ENCODE results near the gene DLGAP4. TPM values are rescaled to one million over a fixed set of nuclear protein-coding genes. Genes with fewer than 3 reads are reported as not detected.
A peak's percentile ranks its signal among the peaks of the same experiment; 100 is the strongest.

Gene DLGAP4
- total and polyA plus RNA-seq, 10 of the 15 experiments (the other 5 are each of a cell fraction or from before 2014, with no cell fraction given): 0.42 to 43.3 (median 19.0) TPM

DNA sequence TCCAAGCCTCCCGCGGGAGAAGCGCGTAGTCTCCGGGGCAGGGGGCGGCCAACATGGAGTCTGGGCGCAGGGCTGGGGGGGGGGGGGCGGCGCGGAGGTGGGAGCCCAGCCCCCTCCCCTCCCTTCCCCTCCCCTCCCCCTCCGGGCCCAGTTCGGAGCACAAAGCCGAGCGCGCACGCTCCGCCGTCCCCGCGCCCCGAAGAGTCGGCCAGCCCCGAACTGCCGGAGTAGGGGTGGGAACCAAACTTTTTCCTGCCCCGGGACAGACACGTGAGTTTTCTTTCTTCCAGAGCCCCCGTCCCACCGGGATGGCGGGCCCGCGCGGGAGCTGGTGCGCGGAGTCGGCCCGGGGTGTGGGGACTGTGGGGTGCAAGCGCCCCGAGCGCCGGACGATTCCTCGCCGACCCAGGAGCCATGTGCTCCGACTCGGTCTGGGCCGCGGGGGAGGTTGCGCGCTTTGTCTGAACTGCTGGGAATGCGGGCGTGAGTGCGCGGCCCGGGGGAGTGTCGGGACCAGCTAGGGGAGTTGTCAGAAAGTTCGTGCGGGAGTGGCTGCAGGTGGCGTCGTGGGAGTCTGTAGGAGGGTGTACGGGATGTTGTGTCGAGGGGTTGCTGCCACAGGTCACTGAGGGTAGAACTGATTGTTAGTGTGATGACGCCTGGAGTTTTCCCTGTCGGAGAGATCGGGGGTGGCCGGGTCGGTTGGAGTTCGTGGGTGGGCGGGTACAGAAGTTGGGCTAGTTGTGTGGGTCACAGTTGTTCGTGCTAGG, 268.4 kb downstream of the DLGAP4 start:
- peak overlapping the region; percentile 24 for H2AFZ ChIP-seq (ENCODE audit: control insufficient read depth, low read depth, low read length)
- peak overlapping the region; percentile 94 for H3K4me3 ChIP-seq
- FAIRE-seq (no peak), DNase-seq (ENCODE audit: low read depth, low spot score) (no peak), ATAC-seq (peak; percentile 41)
- under 1% methylated on average over 48 of the region's 69 CpGs for WGBS (ENCODE audit: insufficient coverage, insufficient replicate concordance, low lambda C conversion rate, missing lambda C conversion rate)
- RAD21 ChIA-PET (ENCODE audit: unreplicated experiment): interaction anchor here (1.2 to 9.0 kb wide), 6 partner anchors 11 to 36 kb away, joined by 3 to 93 read pairs (median 8); partner anchors contain the start of gene RAB5IF
- peaks cover 54% of the 10 kb centered on the region for H3K79me2 ChIP-seq (ENCODE audit: control insufficient read depth, insufficient read depth, low read length)
- no peaks in the 10 kb centered on the region for H3K27me3 ChIP-seq (replicated peaks in 1 of 2; ENCODE audit: control insufficient read depth in 2 of 2, insufficient read depth in 2 of 2, low read length in 1 of 2)
- SMC1A ChIA-PET (ENCODE audit: uncharacterized antibody, unreplicated experiment): interaction anchor here (0.6 to 8.2 kb wide), 4 partner anchors 14 to 893 kb away, joined by 3 to 98 read pairs (median 43); partner anchors contain the start of gene RAB5IF
- peaks cover 7 to 10% of the 10 kb centered on the region in 2 experiments; a peak in 3 of 4 replicates for H3K36me3 ChIP-seq (ENCODE audit: control insufficient read depth in 2 of 2, insufficient read depth in 2 of 2, low read length in 1 of 2)
- peak overlapping the region; percentile 97 for H3K9ac ChIP-seq (ENCODE audit: control insufficient read depth, insufficient read depth, low read length)
- CTCF ChIA-PET: interaction anchor here (1.0 to 9.0 kb wide), 6 partner anchors 10 to 293 kb away, joined by 3 to 94 read pairs (median 19); partner anchors contain the start of gene RAB5IF
- H3K27ac ChIP-seq (ENCODE audit: control insufficient read depth, insufficient read depth): peak overlapping the region; percentile 96
- peaks cover 5% of the 10 kb centered on the region for H3K4me1 ChIP-seq (ENCODE audit: control insufficient read depth, insufficient read depth, low read length)
- H3K4me2 ChIP-seq (ENCODE audit: control insufficient read depth, insufficient read depth): peak overlapping the region; percentile 94
- in situ Hi-C loops (cut with MboI) (no loop called here), intact Hi-C loops (cut with micrococcal nuclease; ENCODE audit: unreplicated experiment) (loop anchor here (2.0 to 10.0 kb wide), 2 partner anchors 20 to 110 kb away; no protein-coding TSS in a partner anchor)
- no TSS peak for BruUV-seq (replicated peaks)
- POLR2A ChIA-PET: interaction anchor here (0.6 to 10.1 kb wide), 8 partner anchors 11 to 521 kb away, joined by 3 to 87 read pairs (median 30); partner anchors contain the start of genes RAB5IF and RBL1
- H3K9me3 ChIP-seq (replicated peaks; ENCODE audit: control insufficient read depth, insufficient read depth, low read length): no peaks in the 10 kb centered on the region
- H4K20me1 ChIP-seq (ENCODE audit: control insufficient read depth, insufficient read depth): peaks cover 8% of the 10 kb centered on the region; the same call in 1 of the 2 replicates
- no peak for TF ChIP-seq FOXK2 (IDR thresholded peaks at IDR 0.05)
- TF ChIP-seq MYC (IDR thresholded peaks at IDR 0.05; ENCODE audit: insufficient read depth, insufficient read length, insufficient replicate concordance, low read length, severe bottlenecking): peak; percentile 78
- TF ChIP-seq RBBP5 (conservative IDR thresholded peaks at IDR 0.05): no peak
- TF ChIP-seq MTA3 (IDR thresholded peaks at IDR 0.05; ENCODE audit: borderline replicate concordance, low read length): no peak
- no peak for TF ChIP-seq BCL11A (IDR thresholded peaks at IDR 0.05; ENCODE audit: low read depth, low read length)
- TF ChIP-seq, protein P1, sequence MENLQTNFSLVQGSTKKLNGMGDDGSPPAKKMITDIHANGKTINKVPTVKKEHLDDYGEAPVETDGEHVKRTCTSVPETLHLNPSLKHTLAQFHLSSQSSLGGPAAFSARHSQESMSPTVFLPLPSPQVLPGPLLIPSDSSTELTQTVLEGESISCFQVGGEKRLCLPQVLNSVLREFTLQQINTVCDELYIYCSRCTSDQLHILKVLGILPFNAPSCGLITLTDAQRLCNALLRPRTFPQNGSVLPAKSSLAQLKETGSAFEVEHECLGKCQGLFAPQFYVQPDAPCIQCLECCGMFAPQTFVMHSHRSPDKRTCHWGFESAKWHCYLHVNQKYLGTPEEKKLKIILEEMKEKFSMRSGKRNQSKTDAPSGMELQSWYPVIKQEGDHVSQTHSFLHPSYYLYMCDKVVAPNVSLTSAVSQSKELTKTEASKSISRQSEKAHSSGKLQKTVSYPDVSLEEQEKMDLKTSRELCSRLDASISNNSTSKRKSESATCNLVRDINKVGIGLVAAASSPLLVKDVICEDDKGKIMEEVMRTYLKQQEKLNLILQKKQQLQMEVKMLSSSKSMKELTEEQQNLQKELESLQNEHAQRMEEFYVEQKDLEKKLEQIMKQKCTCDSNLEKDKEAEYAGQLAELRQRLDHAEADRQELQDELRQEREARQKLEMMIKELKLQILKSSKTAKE (IDR thresholded peaks at IDR 0.05; ENCODE audit: low read depth, poor library complexity, severe bottlenecking): no peak
- no peak for TF ChIP-seq GABPA (IDR thresholded peaks at IDR 0.05; ENCODE audit: low read depth)
- TF ChIP-seq ASH2L (IDR thresholded peaks at IDR 0.05; ENCODE audit: borderline replicate concordance, low read depth): no peak
- peak; percentile 9; the same call in 1 of the 2 replicates for TF ChIP-seq TAF1 (IDR thresholded peaks at IDR 0.05; ENCODE audit: borderline replicate concordance, low read depth, low read length)
- TF ChIP-seq, protein P2, sequence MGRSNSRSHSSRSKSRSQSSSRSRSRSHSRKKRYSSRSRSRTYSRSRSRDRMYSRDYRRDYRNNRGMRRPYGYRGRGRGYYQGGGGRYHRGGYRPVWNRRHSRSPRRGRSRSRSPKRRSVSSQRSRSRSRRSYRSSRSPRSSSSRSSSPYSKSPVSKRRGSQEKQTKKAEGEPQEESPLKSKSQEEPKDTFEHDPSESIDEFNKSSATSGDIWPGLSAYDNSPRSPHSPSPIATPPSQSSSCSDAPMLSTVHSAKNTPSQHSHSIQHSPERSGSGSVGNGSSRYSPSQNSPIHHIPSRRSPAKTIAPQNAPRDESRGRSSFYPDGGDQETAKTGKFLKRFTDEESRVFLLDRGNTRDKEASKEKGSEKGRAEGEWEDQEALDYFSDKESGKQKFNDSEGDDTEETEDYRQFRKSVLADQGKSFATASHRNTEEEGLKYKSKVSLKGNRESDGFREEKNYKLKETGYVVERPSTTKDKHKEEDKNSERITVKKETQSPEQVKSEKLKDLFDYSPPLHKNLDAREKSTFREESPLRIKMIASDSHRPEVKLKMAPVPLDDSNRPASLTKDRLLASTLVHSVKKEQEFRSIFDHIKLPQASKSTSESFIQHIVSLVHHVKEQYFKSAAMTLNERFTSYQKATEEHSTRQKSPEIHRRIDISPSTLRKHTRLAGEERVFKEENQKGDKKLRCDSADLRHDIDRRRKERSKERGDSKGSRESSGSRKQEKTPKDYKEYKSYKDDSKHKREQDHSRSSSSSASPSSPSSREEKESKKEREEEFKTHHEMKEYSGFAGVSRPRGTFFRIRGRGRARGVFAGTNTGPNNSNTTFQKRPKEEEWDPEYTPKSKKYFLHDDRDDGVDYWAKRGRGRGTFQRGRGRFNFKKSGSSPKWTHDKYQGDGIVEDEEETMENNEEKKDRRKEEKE (IDR thresholded peaks at IDR 0.05): no peak
- no peak; the same call in 1 of the 2 replicates for TF ChIP-seq GATAD2B (conservative IDR thresholded peaks at IDR 0.05; ENCODE audit: low read depth)
- no peak; the same call in 1 of the 2 replicates for TF ChIP-seq SIN3A (IDR thresholded peaks at IDR 0.05; ENCODE audit: low read depth, low read length)
- TF ChIP-seq ZNF622 (IDR thresholded peaks at IDR 0.05): no peak
- TF ChIP-seq TBL1XR1 (IDR thresholded peaks at IDR 0.05; ENCODE audit: low read depth, low read length): no peak

Data from GM12878 (cell line).